Measurements from ENCODE around the gene CENPN.

GRCh38 chr16:81000873-81001272, 6.1 kb upstream of the CENPN start:
- TF ChIP-seq CTCF (CRISPR knock-in tag; IDR thresholded peaks at IDR 0.05) (no peak), ZC3H4 (CRISPR knock-in tag; IDR thresholded peaks at IDR 0.05; ENCODE audit: borderline replicate concordance) (no peak), ISL2 (CRISPR knock-in tag; IDR thresholded peaks at IDR 0.05) (no peak), EP300 (IDR thresholded peaks at IDR 0.05; ENCODE audit: low read depth in 2 of 2, low read length in 2 of 2) (no peak), EP300 (CRISPR knock-in tag; IDR thresholded peaks at IDR 0.05; ENCODE audit: borderline replicate concordance) (no peak), ZNF317 (CRISPR knock-in tag; IDR thresholded peaks at IDR 0.05) (no peak), HOXA7 (CRISPR knock-in tag; IDR thresholded peaks at IDR 0.05) (no peak), GTF2F1 (IDR thresholded peaks at IDR 0.05; ENCODE audit: low read length) (no peak), POLR2A (IDR thresholded peaks at IDR 0.05; ENCODE audit: insufficient read depth in 1 of 2, low read depth in 2 of 2, low read length in 2 of 2) (no peak), SRSF9 (IDR thresholded peaks at IDR 0.05; ENCODE audit: borderline replicate concordance, insufficient read depth, low read depth, low read length, poor library complexity, severe bottlenecking) (no peak)
- TF ChIP-seq, protein P1, sequence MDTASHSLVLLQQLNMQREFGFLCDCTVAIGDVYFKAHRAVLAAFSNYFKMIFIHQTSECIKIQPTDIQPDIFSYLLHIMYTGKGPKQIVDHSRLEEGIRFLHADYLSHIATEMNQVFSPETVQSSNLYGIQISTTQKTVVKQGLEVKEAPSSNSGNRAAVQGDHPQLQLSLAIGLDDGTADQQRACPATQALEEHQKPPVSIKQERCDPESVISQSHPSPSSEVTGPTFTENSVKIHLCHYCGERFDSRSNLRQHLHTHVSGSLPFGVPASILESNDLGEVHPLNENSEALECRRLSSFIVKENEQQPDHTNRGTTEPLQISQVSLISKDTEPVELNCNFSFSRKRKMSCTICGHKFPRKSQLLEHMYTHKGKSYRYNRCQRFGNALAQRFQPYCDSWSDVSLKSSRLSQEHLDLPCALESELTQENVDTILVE (CRISPR knock-in tag; IDR thresholded peaks at IDR 0.05): no peak

Data from HepG2 (cell line).